GM21528 (cell line): Measurements from ENCODE around the gene BMS1.
"Not testable (repeated sequence)": the region's sequence is repeated elsewhere in the genome, so short reads cannot be mapped to it uniquely, and the experiment has no call there.

Experiments used
- ATAC-seq: cut with Tn5 transposase; IDR thresholded peaks from one replicate; pipeline ENCODE4 v1.9.1; 2021; ENCODE audit warnings: mild to moderate bottlenecking, moderate library complexity; ENCODE audit not compliant: unreplicated experiment, low FRiP score

BMS1 gene

GRCh38 chr10:42859256-42859655 is 76.7 kb downstream of the BMS1 start:
- no peak for ATAC-seq

GRCh38 chr10:42860016-42860415 is 77.4 kb downstream of the BMS1 start:
- ATAC-seq: not testable (repeated sequence)

GRCh38 chr10:42862801-42863200 is 80.2 kb downstream of the BMS1 start:
- not testable (repeated sequence) for ATAC-seq

- no peak for ATAC-seq
Measured at GRCh38 chr10:42864575-42864974, 82.0 kb downstream of the BMS1 start.

- no peak for ATAC-seq
Measured at GRCh38 chr10:42865716-42866114, 83.1 kb downstream of the BMS1 start.

- peak; percentile 57 for ATAC-seq
Measured at GRCh38 chr10:42866115-42866995, 83.8 kb downstream of the BMS1 start.

- ATAC-seq: no peak
Measured at GRCh38 chr10:42867571-42867970, 85.0 kb downstream of the BMS1 start.

GRCh38 chr10:42868530-42868929 is 85.9 kb downstream of the BMS1 start:
- ATAC-seq: no peak

- ATAC-seq: no peak
Measured at GRCh38 chr10:42869977-42870350, 87.4 kb downstream of the BMS1 start.

GRCh38 chr10:42871138-42871641 is 88.6 kb downstream of the BMS1 start:
- ATAC-seq: not testable (repeated sequence)

GRCh38 chr10:42871823-42872222 is 89.2 kb downstream of the BMS1 start:
- no peak for ATAC-seq

GRCh38 chr10:42872865-42873435 is 90.4 kb downstream of the BMS1 start:
- no peak for ATAC-seq

- no peak for ATAC-seq
Measured at GRCh38 chr10:42874713-42875387, 92.3 kb downstream of the BMS1 start.

- ATAC-seq: no peak
Measured at GRCh38 chr10:42875388-42875755, 92.8 kb downstream of the BMS1 start.

GRCh38 chr10:42875798-42876341 is 93.3 kb downstream of the BMS1 start:
- ATAC-seq: no peak

GRCh38 chr10:42876476-42876875 is 93.9 kb downstream of the BMS1 start:
- ATAC-seq: no peak

- ATAC-seq: no peak
Measured at GRCh38 chr10:42876945-42877344, 94.3 kb downstream of the BMS1 start.

GRCh38 chr10:42877496-42878030 is 95.0 kb downstream of the BMS1 start:
- ATAC-seq: no peak

GRCh38 chr10:42878134-42878820 is 95.7 kb downstream of the BMS1 start:
- ATAC-seq: no peak

- ATAC-seq: no peak
Measured at GRCh38 chr10:42878821-42879195, 96.2 kb downstream of the BMS1 start.
